Activated CD8-positive, alpha-beta memory T cell treated with anti-CD3 and anti-CD28 coated beads, Interleukin-2, amount 50 U/mL, for 1 hour (primary cell): ENCODE data around the gene AGBL4.

Experiments
- DNase-seq: peaks from one replicate; pipeline ENCODE4 v3.0.0-alpha.2; 2020; ENCODE audit errors: extremely low read depth

The AGBL4 gene

DNA sequence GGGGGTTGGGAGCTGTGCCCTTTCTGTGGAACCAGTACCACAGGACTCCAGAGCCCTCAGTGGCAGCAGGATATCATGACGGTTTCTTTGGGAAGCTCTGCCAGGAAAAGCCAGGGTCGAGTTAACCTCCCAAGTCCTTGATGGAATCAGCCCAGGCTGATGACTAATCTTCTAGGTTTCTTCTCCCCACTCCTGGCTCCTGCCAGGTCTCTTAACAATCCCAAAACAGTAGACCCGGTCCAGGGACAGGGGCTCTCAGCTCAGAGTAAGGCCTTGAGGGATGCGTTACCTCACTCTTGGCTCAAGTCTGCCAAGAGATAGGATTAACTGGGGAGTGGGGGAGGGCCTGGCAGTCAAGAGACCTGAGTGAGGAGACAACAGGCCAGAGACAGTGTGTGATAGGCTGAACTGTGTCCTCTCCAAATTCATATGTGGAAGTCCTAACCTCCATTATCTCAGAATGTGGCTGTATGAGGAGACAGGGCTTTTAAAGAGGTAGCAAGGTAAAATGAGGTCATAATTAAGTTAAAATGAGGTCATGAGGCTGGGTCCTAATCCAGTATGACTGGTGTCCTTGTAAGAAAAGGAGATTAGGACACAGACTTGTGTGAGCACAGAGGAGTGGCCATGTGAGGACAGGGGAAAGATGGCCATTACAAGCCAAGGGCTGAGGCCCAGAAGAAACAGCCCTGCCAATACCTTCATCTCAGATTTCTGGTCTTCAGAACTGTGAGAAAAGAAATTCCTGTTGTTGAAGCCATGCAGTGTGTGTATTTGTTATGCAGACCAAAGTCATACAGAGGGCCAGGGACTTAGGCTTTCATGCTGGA is 1342.1 kb downstream of the AGBL4 start:
- DNase-seq, result no peak

DNA sequence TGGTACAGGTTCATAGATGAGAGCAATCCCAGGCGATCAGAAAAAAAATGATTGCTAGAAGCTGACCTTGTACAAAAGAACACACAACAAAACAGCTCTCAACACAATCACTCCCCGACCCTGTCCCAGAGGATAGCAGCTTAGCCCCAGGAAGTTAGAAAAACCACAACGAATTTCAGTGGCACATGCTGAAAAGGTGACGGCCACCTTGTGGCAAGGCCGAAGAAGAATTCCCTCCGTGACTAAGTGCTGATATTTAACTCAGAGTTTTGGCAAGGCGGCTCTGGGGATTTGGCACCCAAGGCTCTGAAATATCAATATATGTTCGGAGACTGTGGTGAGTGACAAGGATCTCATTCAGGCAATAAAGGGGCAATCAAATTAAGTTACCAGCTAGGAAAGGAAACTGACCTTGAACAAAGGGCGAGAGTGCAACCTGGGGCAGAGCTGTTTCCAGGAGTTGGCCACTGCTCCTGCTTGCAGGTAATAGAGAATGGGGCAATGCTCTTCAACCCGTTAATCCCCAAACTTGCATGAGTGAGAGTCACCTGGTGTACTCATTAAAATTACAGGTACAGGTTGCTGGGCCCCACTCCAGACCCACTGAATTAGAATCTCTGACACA is 1343.2 kb downstream of the AGBL4 start:
- no peak for DNase-seq

DNA sequence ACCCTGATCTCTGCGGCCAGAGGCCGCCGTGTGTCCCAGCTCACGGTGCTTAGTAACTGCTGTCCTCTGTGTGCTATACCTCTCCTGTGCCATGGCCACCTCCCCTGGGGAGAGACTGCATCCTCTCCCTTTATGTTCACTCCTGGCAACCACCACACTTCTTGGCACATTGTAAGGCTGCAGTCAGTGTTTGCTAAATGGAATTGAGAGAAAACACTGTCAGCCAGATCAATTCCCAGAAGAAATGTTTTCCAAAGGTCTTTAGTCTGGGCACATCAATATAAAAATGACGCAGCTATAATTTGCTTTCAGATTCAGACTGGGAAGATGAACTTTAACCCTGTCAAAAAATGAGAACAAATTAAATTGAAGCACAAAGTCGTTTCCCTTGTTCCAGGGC is 1343.9 kb downstream of the AGBL4 start:
- DNase-seq, result no peak

DNA sequence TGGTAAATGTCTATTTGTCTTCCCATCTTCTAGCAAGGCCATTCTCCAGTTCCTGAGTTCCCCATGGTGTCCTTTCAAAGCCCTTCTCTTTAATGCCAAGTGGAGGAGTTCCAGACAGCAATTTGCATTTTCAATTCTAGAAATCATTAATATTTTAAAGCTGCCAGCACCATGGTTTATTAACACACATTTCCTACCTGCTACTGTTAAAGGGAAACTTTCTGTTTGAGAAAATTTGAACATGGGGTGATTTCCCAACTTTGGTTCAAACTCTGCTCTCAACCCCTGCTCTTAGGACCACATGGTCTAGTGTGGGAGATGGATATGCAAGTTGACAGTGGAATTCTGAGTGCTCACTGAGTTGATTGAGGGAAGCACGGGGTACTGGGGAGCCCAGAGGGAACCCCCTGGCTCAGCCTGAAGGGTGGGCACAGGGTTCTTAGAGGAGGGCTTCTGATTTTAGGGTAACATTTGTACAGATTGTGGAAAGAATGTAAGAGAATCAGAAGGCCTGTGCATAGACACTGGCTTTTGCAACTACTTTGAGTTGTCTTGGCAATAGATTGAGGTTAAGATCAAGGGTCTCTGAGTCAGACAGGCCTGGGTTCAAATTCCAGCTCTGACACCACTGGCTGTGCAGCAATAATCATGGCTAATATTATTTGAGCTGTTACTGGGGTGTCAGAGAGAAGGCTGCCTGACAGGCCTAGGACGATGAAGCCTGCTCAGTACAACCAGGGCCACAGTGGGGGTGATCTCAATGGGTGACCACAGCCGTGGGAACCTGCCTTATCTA is 1344.8 kb downstream of the AGBL4 start:
- no peak for DNase-seq

DNA sequence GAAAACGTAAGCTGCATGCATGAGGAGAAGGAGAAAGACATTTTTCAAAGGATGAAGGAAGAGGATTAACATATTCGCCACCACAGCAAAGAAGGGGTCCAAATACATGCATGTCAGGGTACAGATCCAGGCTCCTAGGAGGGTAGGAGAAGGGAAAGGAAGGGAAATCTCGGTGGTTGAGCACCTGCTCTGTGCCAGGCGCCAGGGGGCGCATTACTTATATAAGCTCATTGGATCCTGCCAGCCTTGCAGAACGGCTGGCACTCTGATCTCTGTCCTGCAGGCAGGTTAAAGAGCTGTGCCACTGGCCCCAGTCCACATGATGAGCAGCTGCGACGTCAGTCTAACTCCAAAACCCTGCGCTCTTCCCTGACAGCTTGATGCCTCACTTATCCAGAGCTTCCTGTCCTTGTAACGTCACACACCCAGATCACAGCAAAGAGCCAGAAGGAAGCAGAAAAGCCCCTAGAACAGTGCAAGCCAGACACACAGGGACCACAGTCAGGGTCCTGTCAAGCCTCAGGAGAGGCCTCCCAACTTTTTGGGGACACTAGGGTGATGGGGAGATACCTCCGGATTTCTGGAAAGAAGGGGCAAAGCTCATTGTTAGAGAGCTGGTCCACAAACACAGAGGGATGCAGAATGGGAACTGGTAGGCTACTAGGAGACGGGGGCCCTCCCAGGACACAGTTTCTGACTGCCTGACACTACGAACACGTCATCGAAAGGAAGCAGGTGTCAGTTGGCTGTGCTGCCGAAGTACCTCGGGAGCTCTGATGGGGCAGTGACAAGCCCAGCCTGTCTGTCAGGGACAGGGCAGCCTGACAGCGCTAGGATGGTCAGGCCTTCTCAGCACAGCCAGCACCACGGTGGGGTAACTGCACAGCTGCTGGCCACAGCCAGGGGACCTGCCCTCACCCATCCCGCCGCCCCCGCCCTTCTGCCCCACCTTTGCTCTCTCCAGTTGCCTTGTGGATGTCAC is 1346.2 kb downstream of the AGBL4 start:
- DNase-seq, result no peak

DNA sequence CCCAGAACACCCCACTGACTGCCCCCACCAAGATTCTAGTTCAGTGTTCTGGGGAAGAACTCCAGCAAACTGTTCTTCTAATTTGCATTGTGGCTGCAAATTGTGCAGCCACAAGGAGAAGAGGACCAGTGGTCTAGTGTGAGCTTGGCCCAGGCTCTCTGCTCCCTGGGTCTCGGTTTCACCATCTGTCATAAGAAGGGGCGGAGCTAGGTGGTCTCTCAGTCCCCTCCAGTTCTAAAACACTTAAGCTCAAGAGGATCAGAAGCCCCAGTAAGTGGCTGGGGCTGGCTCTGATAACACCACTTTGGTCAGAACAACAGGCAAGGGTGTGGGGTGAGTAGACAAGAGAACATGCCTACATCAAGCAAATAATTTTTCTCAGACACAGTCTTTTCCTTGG is 1346.9 kb downstream of the AGBL4 start:
- DNase-seq, result no peak

DNA sequence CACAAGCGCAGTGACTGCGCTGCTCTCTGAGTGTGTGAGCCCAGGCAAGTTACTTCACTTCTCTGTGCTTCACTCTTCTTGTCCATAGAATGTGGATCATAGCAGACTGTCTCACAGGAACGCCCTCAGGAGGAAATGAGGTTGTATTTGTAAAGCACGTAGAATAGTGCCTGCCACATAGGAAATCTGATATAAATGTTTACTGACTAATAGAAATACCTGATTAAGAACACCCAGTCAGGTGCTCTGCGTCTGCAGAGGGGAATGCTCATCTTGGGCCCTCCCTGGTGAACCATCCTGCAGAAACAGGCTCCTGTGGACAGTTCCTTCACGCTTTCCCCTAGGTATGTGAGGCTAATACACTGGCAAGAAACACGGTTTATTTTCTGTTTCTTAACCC is 1347.4 kb downstream of the AGBL4 start:
- no peak for DNase-seq

DNA sequence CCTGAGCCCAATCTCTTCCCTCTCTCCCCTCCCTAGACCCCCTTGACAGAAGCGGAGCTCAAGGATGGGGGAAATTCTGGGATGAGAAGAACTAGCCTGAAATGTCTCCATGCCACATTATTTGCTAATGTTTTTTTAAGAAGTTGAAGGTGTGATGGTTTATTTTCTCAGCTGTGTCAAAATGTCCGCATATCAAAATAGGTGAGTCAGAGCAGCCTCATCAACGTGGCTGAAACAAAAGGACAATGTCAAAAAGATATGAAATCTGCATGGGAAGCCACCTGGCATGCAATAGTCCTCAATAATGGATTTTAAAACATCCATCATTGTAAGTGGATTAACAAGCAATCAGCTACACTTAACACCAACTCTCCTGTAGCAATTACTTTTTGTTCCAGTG is 1348.5 kb downstream of the AGBL4 start:
- no peak for DNase-seq

DNA sequence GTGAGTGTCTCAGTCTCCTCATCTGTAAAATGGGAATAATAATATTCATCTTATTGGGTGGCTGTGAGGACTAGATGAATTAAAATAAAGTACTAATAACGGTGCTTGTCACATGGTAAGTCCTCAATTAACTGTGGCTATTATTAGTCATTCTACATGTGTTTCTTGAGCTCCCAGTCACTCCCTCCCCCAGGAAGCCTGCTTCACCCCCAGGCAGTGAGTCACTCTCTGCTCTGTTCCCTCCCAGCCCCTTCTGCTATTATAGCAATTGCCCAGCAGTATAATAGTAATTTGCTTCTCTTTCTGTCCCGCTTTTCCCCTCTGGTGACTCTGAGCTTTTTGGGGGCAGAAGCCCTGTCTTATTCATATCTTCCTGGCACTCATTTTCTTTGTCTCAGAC is 1349.1 kb downstream of the AGBL4 start:
- DNase-seq, result no peak

DNA sequence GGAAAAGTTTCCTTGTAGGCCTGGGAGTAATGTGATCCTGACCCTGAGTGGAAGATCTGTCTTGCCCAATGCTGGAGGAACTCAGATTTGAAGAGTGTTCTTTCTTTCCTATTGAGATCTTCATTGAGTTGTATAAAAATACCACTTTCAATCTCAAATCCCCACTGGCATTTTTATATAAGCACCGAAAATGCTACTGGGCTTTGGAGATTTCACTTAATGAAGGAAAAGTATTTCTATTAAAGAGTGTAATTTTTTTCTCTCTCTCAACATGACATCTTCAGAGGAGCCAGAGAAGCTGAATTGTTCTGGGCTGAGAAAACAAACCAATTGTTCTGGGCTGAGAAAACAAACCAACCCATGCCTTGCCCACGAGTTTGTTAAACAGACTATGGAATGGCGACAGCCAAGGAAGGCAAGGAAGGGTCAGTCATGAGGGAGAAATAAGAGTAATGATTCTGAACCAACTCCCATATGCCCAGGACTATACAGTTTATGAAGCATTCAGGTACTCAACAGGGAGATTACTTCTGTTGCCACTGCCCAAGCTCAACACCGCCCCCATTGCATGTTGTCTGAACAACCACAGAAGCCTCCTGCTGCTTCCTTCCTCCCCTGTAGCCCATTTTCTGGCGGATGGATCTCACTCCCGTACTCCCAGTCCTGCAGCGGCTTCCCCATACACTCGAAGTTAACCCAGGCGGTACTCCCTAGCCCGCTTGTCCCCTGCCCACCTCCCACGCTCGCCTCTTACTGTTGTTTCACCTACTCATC is 1350.2 kb downstream of the AGBL4 start:
- no peak for DNase-seq

DNA sequence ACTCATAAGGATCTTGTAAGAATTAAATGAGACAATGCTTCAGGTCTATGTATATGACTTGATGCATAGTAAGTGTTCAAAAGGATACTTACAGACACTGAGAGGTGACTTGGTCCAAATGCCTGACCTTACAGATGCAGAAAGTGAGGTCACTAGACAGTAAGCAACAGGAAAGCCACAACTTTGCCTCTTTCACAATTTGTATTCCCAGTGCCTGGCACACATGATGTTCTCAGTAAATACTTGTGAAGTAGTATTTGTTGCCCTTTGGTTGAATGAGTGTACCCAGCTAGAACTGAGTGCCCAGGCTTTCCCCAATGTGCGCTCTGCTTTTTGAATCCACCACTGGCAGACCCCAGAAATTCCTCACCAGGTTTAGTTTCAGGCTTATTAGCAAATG is 1352.2 kb downstream of the AGBL4 start:
- no peak for DNase-seq

DNA sequence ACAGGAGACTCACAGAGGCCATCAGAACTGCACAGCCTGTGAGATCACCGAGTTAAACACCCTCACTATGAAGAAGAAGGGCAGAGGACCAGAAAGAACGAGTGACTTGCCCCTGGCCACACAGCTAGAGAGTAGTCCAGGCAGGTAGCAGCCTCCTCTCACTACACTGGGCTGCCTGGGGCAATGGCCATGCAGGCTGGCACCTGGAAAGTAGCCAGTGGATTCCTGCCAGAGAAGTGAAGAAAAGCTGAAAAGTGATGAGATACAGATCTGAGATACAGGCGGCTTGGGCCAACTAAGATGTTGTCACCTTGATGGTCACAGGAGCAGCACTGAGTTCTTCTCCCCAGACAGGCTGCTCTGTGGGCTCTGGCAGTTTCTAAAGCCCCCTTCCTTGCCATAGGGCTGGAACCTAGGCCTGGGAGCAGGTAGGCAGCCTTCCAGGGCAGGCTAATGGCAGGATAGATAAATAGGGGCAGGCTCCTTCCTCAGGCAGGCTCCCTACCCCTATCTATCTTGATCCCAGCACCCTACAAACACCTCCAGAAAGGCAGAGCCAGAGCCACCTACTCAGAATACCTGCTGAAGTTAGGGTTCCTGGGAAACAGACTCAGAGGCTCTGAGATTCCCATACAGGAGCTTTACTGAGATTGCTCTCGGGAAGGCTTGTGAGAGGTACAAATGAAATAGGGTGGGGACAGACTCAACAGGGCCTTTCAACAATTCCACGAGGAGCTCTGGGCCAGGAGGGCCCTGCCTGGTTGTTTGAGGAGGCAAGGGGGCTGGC is 1353.3 kb downstream of the AGBL4 start:
- no peak for DNase-seq

DNA sequence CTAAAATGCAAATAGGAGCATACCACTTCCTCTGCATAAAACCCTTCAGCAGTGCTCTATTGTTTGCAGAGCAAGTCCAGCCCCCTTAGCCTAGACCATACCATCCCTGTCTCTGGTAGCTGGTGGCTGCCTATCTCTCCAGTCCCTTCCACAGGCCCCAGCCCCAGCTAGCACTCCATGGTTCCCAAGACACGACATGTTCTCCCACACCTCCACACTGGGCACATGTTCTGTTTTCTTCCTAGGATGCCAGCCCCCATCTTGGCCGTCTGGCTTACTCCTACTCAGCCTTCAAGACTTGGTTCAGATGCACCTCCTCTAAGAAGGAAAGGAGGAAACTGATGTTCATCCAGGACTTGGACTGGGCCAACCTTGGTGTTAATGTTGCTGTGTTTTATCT is 1355.4 kb downstream of the AGBL4 start:
- no peak for DNase-seq

DNA sequence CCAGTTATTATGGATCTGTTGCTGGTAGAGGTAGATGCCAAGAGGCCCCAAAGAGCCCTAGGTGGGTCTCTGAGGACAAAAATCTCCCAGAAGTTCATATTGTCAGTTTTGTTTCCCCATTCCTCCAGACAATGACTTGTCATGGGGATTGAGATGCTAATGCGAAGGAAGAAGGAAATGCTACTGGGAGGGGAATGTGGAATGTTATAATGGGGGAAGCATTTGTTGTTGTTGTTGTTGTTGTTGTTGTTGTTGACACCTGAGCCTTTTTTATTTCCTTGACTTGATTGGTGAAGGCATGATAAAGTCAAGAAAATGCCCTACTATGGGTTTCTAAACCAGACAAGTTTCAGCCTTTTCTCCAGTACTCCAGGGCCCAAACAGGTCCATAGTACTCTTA is 1356.0 kb downstream of the AGBL4 start:
- DNase-seq, result no peak

DNA sequence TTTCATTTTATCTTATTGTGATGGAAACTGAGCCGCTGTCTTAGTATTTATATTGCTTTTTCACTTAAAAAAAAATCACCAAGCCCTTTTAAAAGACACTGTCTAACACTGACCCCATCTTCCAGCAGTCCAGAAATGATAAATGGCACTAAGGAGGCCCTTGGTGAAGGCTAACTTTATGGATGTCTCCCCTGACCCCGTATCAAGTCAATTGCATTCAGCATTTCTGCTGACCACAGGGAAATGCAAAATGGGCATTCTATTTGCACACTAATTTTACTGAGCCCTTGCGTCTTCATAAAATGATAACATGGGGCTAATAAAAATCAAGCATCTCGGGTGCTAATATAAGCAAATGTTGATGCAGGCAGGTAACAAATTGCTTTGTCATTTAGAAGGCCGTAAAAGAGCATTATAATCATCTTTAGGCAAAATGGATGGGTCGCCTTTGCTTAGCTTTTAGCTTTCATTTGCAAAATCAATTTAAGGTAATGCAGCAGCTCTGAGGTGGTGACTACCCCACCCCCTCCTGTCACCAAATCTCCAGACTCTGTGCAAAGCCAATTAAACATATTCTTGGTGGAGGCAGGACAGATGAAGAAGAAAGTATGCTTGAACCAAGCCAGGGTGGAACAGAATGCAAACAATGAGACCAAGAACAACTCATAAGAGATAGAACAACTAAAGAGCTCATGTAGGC is 1357.9 kb downstream of the AGBL4 start:
- DNase-seq, result no peak

DNA sequence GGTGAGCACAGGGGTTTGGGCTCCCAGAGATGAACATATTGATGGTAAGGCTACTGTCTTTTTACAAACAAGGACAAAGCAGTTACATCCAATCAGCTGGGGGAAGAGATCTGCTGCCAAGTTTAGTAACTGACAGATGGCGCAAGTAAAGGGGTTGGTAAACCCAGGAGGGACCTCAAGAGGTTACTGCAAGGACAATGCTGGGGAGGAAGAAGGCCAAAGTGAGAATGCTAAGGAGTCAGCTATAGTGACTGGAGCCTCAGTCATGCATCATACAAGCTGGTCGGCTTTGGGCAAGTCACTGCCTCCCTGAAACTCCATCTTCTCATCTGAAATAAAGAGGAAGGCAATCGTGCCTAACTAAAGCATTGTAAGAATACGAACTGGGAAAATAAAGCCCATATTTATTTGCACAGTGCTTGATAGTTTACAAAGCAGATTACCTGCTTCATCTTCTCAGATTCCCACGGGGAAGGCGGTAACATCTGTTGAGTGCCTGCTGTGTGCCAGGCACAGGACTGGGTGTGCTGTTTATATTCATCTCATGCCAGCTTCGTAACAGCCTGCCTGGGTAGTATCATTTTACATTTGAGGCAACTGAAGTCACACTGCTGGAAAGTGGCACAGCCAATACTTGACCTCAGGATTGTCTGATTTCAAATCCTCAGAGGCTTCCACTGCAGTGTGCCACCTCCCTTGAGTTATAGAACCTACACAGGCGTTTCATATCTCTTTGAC is 1361.9 kb downstream of the AGBL4 start:
- no peak for DNase-seq

DNA sequence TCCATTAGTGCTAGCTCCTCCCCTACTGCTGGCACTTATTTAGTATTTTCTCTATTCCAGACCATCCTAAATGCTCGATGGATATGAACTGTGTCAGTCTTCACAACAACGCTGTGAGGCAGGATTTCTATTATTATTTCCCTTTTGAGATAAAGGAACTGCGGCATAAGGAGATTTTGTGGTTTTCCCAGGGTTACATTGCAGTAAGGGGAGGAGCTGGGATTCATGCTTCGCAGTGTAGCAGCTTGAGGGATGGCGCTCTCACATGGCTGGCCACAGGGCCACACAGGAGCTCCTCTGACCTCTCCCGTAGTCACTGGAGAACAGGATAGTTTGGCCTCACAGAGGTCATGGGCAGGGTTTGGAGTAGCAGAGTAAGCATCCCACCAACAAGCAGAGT is 1364.0 kb downstream of the AGBL4 start:
- DNase-seq, result no peak

DNA sequence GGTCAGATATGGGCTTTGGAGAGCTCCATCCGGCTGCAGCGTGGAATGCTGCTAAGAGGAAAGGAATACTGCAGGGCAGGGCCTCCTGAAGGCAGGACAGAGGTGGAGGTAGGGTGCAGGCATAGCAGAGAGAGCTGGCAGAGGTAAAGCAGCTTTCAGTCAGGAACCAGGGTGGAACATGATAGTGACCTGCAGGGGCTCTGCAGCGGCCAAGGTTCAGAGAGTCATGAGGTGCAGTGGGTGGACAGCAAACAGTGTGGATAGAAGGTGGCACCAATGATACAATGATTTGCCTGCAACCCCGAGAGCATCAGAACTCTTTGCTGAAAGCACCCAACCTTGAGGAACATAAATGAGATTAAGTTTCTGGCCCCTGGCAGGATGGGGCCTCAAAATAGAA is 1366.3 kb downstream of the AGBL4 start:
- no peak for DNase-seq
